Measurements from ENCODE around the gene POLRMT. TPM values are rescaled to one million over a fixed set of nuclear protein-coding genes. Genes with fewer than 3 reads are reported as not detected.
"Not testable (repeated sequence)": the region's sequence is repeated elsewhere in the genome, so short reads cannot be mapped to it uniquely, and the experiment has no call there.

The POLRMT gene
- total and polyA plus RNA-seq, 12 donors: 26.3 to 371 (median 43.8) TPM

DNA sequence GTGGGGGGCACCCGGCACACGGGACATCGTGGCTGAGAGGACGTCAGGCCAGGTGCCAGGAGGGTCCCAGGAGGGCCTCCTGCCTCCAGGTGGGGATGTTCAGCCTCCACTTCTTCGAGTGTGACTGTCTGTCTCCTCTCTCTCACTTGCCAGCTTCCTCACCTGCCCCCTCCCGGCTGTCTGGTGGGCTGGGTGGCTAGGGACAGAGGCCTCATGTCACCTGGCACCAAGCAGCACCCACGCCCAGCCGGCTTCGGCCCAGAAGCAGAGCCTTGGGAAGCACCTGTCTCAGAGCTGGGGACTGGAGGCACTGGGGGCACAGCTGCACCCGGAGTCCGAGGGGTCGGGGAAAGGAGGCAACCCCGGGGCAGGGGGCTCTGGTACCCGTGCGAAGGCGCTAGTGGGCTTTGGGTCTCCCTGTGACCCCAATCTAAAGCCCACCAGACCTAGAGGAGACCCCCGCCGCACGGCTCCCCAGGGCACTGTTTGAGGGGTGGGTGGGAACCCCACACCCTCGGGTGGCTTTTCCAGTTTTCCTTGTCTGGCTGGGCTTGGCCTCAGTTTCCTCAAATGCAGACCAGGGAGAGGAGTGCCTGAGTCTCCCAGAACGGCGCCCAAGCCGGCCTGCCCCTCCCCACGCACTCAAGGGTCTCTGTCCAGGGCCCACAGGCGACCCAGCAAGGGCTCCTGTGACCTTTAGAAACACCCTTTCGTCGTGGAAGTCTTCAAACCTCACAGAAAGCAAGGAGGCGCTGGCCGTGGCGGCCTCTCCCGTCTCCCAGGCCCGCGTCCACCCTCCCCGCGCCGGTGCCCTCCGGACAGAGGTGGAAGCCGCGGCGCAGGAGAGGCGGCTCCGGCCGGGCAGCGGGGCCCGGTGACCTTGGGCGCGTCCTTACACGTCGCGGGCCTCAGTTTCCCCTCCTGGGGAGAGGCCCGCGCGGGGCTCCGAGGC is 44.3 kb downstream of the POLRMT start:
- H3K27ac ChIP-seq: peak overlapping the region in 1 of 5 donors; percentile 34
- H3K4me3 ChIP-seq: peak overlapping the region in 1 of 4 donors; percentile 42
- WGBS, 4 donors: 18 to 39% (median 22%) methylated on average over 9 to 54 of the region's 54 CpGs
- no peaks in the 10 kb centered on the region for H3K36me3 ChIP-seq (replicated peaks in 1 of 2)
- no peak for TF ChIP-seq POLR2A (IDR thresholded peaks at IDR 0.05)
- TF ChIP-seq, protein P1, sequence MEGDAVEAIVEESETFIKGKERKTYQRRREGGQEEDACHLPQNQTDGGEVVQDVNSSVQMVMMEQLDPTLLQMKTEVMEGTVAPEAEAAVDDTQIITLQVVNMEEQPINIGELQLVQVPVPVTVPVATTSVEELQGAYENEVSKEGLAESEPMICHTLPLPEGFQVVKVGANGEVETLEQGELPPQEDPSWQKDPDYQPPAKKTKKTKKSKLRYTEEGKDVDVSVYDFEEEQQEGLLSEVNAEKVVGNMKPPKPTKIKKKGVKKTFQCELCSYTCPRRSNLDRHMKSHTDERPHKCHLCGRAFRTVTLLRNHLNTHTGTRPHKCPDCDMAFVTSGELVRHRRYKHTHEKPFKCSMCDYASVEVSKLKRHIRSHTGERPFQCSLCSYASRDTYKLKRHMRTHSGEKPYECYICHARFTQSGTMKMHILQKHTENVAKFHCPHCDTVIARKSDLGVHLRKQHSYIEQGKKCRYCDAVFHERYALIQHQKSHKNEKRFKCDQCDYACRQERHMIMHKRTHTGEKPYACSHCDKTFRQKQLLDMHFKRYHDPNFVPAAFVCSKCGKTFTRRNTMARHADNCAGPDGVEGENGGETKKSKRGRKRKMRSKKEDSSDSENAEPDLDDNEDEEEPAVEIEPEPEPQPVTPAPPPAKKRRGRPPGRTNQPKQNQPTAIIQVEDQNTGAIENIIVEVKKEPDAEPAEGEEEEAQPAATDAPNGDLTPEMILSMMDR (IDR thresholded peaks at IDR 0.05): no peak
- intact Hi-C loops (cut with DNase I): no loop called here
- no peaks in the 10 kb centered on the region for H3K9me3 ChIP-seq (replicated peaks in 1 of 3)
- DNase-seq: peak in 1 of 7 donors; percentile 23
- peaks cover 4 to 35% of the 10 kb centered on the region in 2 donors for H3K4me1 ChIP-seq (replicated peaks in 1 of 2)
- H3K27me3 ChIP-seq: peaks cover 21% of the 10 kb centered on the region

DNA sequence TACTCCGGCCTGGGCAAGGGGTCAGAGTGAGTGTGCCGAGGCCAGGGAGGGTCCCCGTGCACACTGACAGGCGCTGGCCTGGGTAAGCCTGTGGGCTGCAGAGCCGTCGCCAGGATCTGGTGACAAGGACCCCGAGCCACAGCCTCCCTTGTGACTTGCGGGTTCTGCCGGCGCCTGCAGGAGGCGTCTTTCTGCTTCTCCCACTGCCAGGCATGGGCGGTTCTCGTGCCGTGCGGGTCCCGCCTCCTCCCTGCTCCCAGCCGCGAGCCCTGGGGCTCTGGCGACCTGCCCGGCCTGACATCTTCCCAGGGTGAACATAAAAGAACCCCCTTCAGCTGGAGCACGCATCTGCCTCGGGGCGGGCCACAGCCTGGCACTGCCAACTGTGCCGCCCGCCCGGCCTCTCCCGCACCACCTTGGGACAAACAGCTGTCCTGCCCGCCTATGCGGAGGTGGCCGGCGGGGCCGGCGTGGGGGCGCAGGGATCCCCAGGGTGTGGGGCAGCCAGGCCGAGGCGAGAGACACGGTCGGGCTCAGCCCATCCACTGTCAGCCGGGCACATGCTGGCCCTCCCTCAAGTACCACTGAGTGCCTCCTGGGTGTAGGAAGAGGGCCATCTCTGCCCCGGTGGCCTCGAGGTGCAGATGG is 45.1 kb downstream of the POLRMT start:
- no peak overlapping the region for H3K4me3 ChIP-seq
- peak; percentile 83 to 95 (median 91) for DNase-seq
- peaks cover 21% of the 10 kb centered on the region for H3K27me3 ChIP-seq
- TF ChIP-seq, protein P1 (IDR thresholded peaks at IDR 0.05): peak; percentile 20 to 63 (median 58)
- TF ChIP-seq POLR2A (IDR thresholded peaks at IDR 0.05): no peak
- H3K27ac ChIP-seq: peak overlapping the region in 2 of 5 donors; percentile 29 to 34
- 5 to 47% (median 10%) methylated on average over 3 to 41 of the region's 41 CpGs for WGBS, 4 donors
- intact Hi-C loops (cut with DNase I): no loop called here
- H3K4me1 ChIP-seq (replicated peaks in 1 of 2): peaks cover 7 to 43% of the 10 kb centered on the region in 2 donors
- peaks cover 0 to 3% of the 10 kb centered on the region in 2 donors for H3K36me3 ChIP-seq (replicated peaks in 1 of 2)
- no peaks in the 10 kb centered on the region for H3K9me3 ChIP-seq (replicated peaks in 1 of 3)

DNA sequence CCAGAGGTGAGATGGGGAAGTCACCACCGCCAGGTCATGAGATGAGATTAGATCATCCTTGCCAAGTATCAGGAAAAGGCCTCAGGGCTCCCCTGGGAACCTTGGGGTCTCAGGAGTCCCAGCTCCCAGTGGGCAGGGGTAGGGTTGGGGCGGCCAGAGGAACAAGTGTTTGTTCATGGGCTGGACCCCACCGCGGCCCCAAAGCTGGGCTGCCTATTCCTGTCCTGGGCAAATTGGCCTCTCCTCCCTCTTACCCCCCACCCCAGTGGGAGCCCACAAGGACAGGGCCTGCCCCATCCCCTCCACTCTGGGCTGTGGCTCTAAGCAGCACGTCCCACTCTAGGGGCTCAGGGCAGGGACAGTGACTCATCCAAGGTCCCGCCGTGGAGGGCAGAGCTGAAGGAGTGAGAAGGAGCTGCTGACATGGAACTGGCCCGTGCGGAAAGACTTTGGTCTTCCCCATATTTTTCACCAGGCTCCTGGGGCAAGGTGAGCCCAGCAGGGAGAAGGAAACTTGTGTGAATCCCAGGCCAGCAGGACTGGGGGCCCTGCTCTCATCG is 47.7 kb downstream of the POLRMT start:
- Histone ChIP-seq H3K27ac (peak overlapping the region in 2 of 5 donors; percentile 21 to 26), H3K9me3 (replicated peaks in 1 of 3) (no peaks in the 10 kb centered on the region), H3K27me3 (peaks cover 13% of the 10 kb centered on the region), H3K4me3 (no peak overlapping the region), H3K36me3 (replicated peaks in 1 of 2) (peaks cover 0 to 24% of the 10 kb centered on the region in 2 donors), H3K4me1 (replicated peaks in 1 of 2) (peaks cover 24 to 52% of the 10 kb centered on the region in 2 donors)
- DNase-seq: peak in 6 of 7 donors; percentile 60 to 76 (median 71)
- intact Hi-C loops (cut with DNase I): no loop called here
- TF ChIP-seq, protein P1 (IDR thresholded peaks at IDR 0.05): no peak
- TF ChIP-seq POLR2A (IDR thresholded peaks at IDR 0.05): no peak
- 37 to 55% (median 47%) methylated on average over 3 to 10 of the region's 10 CpGs for WGBS, 4 donors

DNA sequence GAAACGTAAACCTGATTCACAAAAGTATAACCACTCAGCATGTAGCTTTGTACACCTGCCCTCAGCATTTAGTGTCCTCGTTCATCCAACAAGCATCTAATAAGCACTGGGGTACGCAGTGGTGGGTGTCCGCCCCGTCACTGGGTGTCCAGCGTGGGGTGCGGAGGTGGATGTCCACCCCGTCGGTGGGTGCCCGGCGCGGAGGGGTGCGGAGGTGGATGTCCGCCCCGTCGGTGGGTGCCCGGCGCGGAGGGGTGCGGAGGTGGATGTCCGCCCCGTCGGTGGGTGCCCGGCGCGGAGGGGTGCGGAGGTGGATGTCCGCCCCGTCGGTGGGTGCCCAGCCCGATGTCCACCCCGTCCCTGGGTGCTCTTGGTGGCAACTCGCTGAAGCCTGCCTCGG is 48.2 kb downstream of the POLRMT start:
- peaks cover 0 to 28% of the 10 kb centered on the region in 2 donors for H3K36me3 ChIP-seq (replicated peaks in 1 of 2)
- intact Hi-C loops (cut with DNase I); H3K27ac ChIP-seq; H3K4me3 ChIP-seq; DNase-seq; H3K9me3 ChIP-seq (replicated peaks in 1 of 3): not testable (repeated sequence)
- H3K27me3 ChIP-seq: peaks cover 10% of the 10 kb centered on the region
- H3K4me1 ChIP-seq (replicated peaks in 1 of 2): peaks cover 24 to 49% of the 10 kb centered on the region in 2 donors
- 76 to 81% (median 79%) methylated on average over 11 to 34 of the region's 34 CpGs for WGBS, 4 donors

Data from adrenal gland (tissue), 12 donors.